GM19025 (cell line): Measurements from ENCODE around the gene ECD.

ENCODE experiments used
- ATAC-seq: cut with Tn5 transposase; IDR thresholded peaks from one replicate; pipeline ENCODE4 v1.9.1; 2021; ENCODE audit warnings: mild to moderate bottlenecking, low read depth, moderate library complexity; ENCODE audit not compliant: unreplicated experiment

Gene ECD

DNA sequence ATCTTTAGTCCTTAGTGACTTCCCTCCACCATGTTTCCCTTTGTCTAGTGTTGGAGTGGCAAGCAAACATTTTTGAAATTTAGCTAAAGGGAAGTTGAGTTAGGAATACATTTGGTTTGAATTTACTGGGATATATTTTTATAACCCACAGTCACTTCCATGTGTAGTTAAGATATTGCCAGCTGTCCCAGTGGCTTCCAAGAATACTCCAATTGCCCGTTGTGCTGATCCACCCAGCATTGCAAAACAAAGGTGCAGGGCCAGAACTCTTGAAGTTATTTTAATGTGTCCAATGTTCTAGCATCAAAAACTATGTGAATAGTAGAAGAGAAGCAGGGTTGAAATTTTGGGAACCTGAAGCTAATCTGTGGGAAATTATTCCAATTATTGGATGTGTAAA is 68.7 kb downstream of the ECD start:
- no peak for ATAC-seq

DNA sequence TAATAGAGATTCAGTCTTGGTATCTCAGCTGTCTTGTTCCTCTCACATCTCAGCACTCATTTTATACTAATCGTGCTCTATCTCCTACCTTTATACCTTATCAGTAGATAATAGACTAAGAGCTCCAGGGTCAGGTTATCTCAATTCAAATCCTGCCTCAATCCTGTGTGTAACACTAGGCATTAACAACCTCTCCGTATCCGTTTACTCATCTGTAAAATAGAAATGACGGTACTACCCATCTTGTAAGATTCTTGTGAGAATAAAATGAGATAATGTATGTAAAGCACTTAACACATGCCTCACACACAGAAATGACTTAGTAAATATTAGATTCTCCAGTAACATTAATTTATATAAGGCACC is 70.5 kb downstream of the ECD start:
- no peak for ATAC-seq

DNA sequence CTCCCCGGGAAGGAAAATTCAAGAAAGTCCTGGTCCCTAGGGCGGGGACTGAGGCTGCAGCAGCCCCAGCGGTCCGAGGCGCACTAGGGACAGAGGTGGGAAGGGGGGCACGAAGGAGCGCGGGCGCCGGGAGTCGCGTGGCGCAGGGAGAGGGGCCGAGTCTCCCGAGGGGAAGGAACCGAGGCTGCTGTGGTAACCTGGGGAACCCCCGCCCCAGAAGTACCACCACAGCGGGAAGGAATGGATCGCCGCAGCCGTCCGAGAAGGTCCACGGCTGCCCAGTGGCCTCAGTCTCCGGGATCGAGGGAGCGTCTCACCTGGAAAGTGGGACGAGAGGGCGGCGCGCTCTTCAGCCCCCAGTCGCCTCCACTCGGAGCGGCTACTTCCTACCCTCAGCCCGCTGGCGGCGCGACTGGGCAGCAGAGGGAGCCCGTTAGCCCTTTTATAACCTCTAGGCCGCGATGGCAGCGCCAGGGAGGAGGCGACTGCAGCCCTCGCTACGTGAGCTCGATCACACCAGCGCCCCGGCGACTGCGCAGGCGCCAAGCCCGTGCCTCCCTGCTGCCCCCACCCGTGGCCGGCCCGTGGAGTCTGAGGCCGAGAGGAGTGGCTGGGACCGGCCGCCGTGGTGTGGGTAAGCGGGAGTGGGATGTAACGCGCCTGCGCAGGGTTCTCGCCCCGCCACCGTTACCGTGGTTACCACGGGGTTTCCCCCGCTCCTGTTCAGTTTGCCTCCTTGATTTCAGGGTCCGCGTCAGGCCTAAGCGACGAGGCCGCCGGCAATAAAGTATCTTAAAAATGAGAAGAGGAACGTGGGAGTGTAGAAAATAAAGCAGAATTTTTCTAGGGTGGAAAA is 71.1 kb downstream of the ECD start, which contains the start of gene P4HA1:
Gene P4HA1 (minus strand): TSS at position 418 of the 856 bp plus-strand sequence. CDS start 21,983 bp downstream, outside the sequence.
- ATAC-seq, result peak; percentile 83

DNA sequence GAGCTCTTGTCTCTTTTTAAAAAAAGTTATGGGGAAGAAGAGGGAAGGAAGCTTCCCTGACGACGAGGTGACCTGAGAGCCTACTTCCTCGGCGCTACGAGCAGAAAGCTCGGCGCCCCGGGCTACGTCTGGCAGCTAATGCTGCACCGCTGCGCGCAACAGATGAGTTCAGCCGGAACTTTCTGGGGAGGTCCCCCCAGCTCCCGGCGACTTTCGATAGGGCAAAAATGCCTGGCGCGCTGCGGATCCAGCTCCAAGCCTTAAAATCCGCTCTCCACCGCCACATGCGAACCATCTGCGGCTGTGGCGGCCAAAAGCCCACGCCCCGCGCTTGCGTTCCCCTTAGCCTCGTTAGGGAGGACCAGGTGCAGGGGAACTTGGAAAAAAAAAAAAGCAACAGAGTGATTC is 71.8 kb downstream of the ECD start:
- ATAC-seq, result peak; percentile 11

DNA sequence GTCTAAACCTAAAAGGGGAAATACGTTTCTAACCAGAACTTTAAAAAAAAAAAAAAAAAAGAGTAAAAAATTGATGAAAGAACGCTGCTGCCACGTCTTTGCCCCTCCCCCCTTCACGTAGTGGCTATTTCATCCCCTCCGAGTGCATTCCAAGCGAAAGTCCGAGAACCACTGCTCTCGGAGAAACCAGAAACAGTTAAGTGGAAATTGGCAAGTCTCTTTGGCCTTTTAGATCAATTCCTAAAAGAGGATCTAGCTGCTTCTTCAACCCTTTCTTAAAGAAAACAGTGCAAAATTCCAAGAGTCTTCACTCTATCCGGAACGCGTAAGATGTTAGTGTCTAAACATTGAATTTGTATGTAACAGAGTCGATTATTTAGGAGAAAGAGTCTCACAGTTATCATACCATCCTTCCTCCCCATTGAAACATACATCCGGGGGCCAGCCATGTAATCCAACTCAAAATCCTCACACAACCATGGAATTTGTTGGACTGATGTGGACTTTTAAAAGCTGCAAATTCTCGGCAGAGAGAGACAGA is 72.3 kb downstream of the ECD start:
- ATAC-seq, result no peak

DNA sequence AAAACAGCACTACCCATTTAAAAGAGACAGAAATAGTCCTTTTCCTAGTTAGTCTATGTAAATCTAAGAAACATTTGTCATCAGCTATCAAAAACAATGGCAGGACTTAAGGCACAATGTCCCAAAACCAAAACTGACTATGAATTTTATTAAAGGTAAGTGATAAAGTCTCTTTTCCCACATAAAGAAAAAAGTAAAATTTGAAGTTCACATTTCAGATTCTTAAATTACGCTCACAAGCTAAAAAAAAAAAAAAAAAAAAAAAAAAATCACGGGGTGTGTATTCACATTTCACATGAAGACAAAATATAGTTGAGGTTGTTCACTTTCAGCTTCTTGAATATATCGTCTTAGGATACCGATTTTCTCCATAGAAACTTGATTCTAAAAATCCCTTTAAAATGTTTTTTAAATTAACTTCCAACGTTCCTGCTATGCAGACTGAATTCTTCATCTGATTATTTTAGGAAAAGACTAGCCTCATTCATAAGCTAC is 72.8 kb downstream of the ECD start:
- no peak for ATAC-seq

DNA sequence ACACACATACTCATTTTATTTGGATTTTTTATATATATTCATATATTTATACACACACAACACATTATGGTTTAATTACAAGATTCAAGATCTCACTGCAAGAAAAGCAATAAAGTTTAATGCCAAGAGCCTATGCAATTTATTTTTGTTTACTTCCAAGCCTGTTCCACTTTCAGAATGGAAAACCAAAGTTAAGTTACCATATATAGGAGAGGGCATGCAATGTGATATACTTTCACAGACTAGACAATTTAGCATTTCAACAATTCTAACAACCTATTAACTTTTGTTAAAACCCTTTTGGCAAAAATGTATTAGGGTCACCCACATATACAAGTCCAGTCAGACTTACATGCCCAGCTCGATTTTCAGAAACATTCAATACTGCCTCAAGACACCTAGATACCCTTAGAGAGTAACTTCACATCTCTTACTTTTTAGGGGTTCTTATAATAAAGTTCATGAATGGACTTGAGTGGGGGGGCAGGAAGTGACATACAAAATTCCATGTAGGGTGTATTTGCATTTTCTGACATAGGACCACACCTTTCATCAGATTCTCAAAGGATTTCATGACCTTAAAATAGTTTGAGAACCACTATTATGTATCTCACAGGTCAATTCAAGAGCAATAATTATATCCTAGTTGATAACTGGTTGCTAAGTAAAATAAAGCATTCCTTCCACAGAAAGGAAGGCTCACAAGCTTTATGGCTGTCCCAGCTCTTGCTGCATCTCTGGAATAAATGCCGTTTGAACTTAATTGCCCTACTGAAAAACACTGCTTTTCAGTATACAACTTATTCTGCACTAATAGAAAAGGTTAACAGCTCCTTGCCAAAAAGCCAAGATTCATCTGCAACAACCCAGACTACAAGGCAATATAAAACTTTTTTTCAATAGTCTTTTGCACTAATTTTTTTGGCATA is 73.6 kb downstream of the ECD start:
- ATAC-seq, result no peak

DNA sequence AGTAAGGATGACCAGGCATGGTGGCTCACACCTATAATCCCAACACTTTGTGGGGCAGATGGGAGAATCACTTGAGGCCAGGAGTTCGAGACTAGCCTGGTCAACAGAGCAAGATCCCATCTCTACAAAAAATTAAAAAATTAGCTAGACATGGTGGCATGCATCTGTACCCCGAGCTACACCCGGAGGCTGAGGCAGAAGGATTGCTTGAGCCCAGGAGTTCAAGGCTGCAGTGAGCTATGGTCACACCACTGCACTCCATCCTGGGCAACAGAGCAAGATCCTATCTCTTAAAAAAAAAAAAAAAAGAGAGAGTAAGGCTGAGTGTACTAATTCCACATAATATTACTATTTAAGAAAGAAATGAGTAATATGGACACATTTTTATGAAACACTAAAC is 75.0 kb downstream of the ECD start:
- ATAC-seq, result no peak

DNA sequence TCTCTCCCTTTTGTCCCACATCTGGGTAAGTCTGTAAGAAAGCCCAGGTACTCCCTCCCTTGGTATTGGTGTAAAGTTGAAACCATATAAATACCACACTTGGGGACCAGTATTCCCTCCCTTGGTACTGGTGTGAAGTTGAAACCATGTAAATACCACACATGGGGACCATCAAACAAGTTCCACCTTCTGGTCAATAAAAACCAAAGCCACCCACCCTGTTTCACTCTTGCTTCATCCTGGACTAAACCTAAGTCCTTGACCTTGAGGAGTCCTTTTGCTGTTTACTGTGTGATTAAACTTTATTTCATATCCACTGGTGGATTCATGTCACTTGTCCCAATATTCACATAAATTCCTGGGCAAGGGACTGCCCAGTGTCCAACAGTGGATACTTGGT is 79.5 kb downstream of the ECD start:
- ATAC-seq, result no peak

DNA sequence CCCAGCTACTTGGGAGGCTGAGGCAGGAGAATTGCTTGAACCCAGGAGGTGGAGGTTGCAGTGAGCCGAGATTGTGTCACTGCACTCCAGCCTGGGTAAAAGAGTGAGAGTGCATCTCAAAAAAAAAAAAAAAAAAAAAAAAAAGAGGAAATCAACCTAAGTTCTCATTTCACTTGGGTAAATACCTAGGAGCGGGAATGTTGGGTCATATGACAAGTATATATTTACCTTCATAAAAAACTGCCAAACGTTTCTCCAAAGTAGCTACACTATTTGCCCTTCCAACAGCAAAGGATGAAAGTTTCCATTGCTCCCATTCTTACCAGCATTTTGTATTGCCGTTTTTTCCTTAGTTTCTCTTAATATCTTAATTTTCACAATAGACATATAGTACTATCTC is 81.0 kb downstream of the ECD start:
- ATAC-seq, result no peak

DNA sequence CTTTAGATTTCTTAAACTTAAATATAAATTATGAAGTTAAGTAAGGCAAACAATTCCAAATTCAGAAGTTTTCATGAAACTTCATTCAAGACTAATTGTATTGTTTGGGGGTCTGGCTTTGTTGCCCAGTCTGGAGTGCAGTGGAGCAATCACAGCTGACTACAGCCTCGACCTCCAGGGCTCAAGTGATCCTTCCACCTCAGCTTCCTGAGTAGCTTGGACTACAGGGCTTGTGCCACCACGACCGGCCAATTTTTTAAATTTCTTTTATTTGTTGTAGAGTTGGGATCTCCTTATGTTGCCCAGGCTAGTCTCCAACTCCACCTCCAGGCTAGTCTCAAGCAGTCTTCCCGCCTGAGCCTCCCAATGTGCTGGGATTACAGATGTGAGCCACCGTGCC is 83.6 kb downstream of the ECD start:
- no peak for ATAC-seq
